GM12878 (cell line): Measurements from ENCODE around the gene PHLPP1. TPM values are rescaled to one million over a fixed set of nuclear protein-coding genes. Genes with fewer than 3 reads are reported as not detected.

ENCODE experiments used
- ATAC-seq: fragments of 200-7000 bp; cut with Tn5 transposase; 3 replicates; pipeline ENCODE4 v1.9.1; 2020; ENCODE audit warnings: mild to moderate bottlenecking, moderate library complexity
- BruUV-seq: library from RNA; stranded (reverse); fragments of 400-500 nt; replicated peaks from 2 replicates; lab custom pipeline; 2021; lab: Mats Ljungman, UMichigan
- CTCF ChIA-PET: fragments of 300-600 bp; sonication (Branson Sonifier 250); formaldehyde crosslinking; extraction: SDS; loops from one replicate; lab custom pipeline; 2021; ENCODE audit warnings: inconsistent platforms; lab: Yijun Ruan, JAX
- POLR2A ChIA-PET: fragments of 350-600 bp; formaldehyde crosslinking; extraction: SDS; loops from one replicate; lab custom pipeline; 2021; ENCODE audit warnings: inconsistent platforms; lab: Charles Lee
- RAD21 ChIA-PET: fragments of 300-600 bp; sonication (Branson Sonifier 250); formaldehyde crosslinking; loops from one replicate; lab custom pipeline; 2023; ENCODE audit warnings: antibody characterized with exemption; ENCODE audit not compliant: unreplicated experiment; lab: Charles Lee
- SMC1A ChIA-PET: fragments of 300-600 bp; sonication (Branson Sonifier 250); formaldehyde crosslinking; loops from one replicate; lab custom pipeline; 2023; ENCODE audit not compliant: unreplicated experiment, uncharacterized antibody; lab: Charles Lee
- DNase-seq: peaks from one replicate; pipeline ENCODE4 v3.0.0-alpha.2; 2011; ENCODE audit warnings: low read depth, low spot score
- FAIRE-seq: peaks from 3 replicates; lab custom pipeline; 2011; peaks lifted over from hg19 to GRCh38; lab: Jason Lieb, UNC
- H2AFZ ChIP-seq: 2 replicates; pipeline ENCODE4 v1.6.0; 2011; ENCODE audit warnings: low read depth, low read length, control low read depth; ENCODE audit not compliant: control insufficient read depth
- H3K27ac ChIP-seq: 2 replicates; pipeline ENCODE4 v1.5.1; 2011; ENCODE audit warnings: control low read depth; ENCODE audit not compliant: control insufficient read depth, insufficient read depth
- H3K27me3 ChIP-seq, 2 experiments: replicated peaks in 1 of 2; 2 replicates each; pipeline versions ENCODE4 v1.6.0 to v1.6.1; 2011; ENCODE audit warnings: low read length in 1 of 2; ENCODE audit not compliant: control insufficient read depth in 2 of 2, insufficient read depth in 2 of 2
- H3K36me3 ChIP-seq, 2 experiments: 2 replicates each; pipeline ENCODE4 v1.5.1; 2011; ENCODE audit warnings: low read length in 1 of 2; ENCODE audit not compliant: control insufficient read depth in 2 of 2, insufficient read depth in 2 of 2
- H3K4me1 ChIP-seq: 2 replicates; pipeline ENCODE4 v1.6.1; 2011; ENCODE audit warnings: mild to moderate bottlenecking, low read length, moderate library complexity, mixed read lengths; ENCODE audit not compliant: control insufficient read depth, insufficient read depth
- H3K4me2 ChIP-seq: 2 replicates; pipeline ENCODE4 v1.6.0; 2011; ENCODE audit warnings: control low read depth; ENCODE audit not compliant: control insufficient read depth, insufficient read depth
- H3K4me3 ChIP-seq: fragments of 200-600 bp; sonication (generic); 2 replicates; pipeline ENCODE4 v1.5.1; 2016
- H3K79me2 ChIP-seq: 2 replicates; pipeline ENCODE4 v1.6.0; 2011; ENCODE audit warnings: low read length; ENCODE audit not compliant: control insufficient read depth, insufficient read depth
- H3K9ac ChIP-seq: 2 replicates; pipeline ENCODE4 v1.8.0; 2011; ENCODE audit warnings: low read length, control low read depth, mixed read lengths; ENCODE audit not compliant: control insufficient read depth, insufficient read depth
- H3K9me3 ChIP-seq: replicated peaks from 3 replicates; pipeline ENCODE4 v1.5.1; 2011; ENCODE audit warnings: mild to moderate bottlenecking, low read length; ENCODE audit not compliant: control insufficient read depth, insufficient read depth
- H4K20me1 ChIP-seq: 2 replicates; pipeline ENCODE4 v1.6.0; 2011; ENCODE audit not compliant: control insufficient read depth, insufficient read depth
- E2F4 ChIP-seq: IDR thresholded peaks from 2 replicates; pipeline ENCODE4 v1.6.1; 2012; ENCODE audit warnings: low read depth, low read length, improper control_type of control experiment
- HSF1 ChIP-seq: fragments of 150-350 bp; IDR thresholded peaks from 2 replicates; pipeline ENCODE4 v1.6.1; 2014; ENCODE audit warnings: mild to moderate bottlenecking, low read depth, low read length
- RB1 ChIP-seq: fragments of 450-650 bp; formaldehyde crosslinking; IDR thresholded peaks from 2 replicates; pipeline ENCODE4 v1.6.1; 2017; ENCODE audit warnings: mild to moderate bottlenecking, borderline replicate concordance
- SMC3 ChIP-seq: IDR thresholded peaks from 2 replicates; pipeline ENCODE4 v1.6.1; 2011; ENCODE audit warnings: low read length, improper control_type of control experiment, borderline replicate concordance
- SRF ChIP-seq, 2 experiments: IDR thresholded peaks; 2 replicates each; pipeline ENCODE4 v1.6.1; 2011; ENCODE audit warnings: low read depth in 2 of 2, low read length in 2 of 2, mild to moderate bottlenecking in 1 of 2, moderate library complexity in 1 of 2
- SUZ12 ChIP-seq: fragments of 200-600 bp; sonication (generic); IDR thresholded peaks from one replicate; pipeline ENCODE4 v1.6.1; 2018; ENCODE audit warnings: antibody characterized with exemption, mild to moderate bottlenecking; ENCODE audit not compliant: unreplicated experiment
- TCF3 ChIP-seq: IDR thresholded peaks from 2 replicates; pipeline ENCODE4 v1.6.1; 2012; ENCODE audit warnings: low read depth, mild to moderate bottlenecking, low read length, borderline replicate concordance; ENCODE audit not compliant: insufficient read depth
- YY1 ChIP-seq: IDR thresholded peaks from 2 replicates; pipeline ENCODE4 v1.6.1; 2011; ENCODE audit warnings: low read depth, mild to moderate bottlenecking, low read length
- WGBS: methylation state at CpG from one replicate; pipeline ENCODE4 v1.1.6; 2016; ENCODE audit warnings: low lambda C conversion rate; ENCODE audit not compliant: insufficient replicate concordance, insufficient coverage; ENCODE audit errors: missing lambda C conversion rate; 5-methylcytosine and 5-hydroxymethylcytosine counted together
- in situ Hi-C: fragments of 300-500 bp; cut with MboI; formaldehyde crosslinking; loops from 9 replicates; pipeline ENCODE4 v1.14.3; 2018; ENCODE audit warnings: mixed read lengths
- intact Hi-C: fragments of 100-400 bp; cut with micrococcal nuclease; formaldehyde crosslinking; loops from one replicate; pipeline ENCODE4 v1.14.2; 2022; ENCODE audit not compliant: unreplicated experiment
- polyA plus RNA-seq, 11 experiments: library from polyadenylated mRNA; depleted of rRNA in 4 of 11; unstranded in 6 of 11; stranded (reverse) in 5 of 11; fragments of >200 nt; fragmentation: Nextera tagmentation in 4 of 11; fragmentation: Illumina TruSeq in 1 of 11; extraction: Ambion mirVana in 4 of 11; extraction: Trizol in 1 of 11; gene quantifications; 1 replicate in 1 of 11; 2 replicates in 10 of 11; pipeline versions ENCODE4 v1.2.1 to v1.2.3, GENCODE V29; 2011 to 2016; ENCODE audit warnings: inconsistent platforms in 2 of 11, missing spikeins in 2 of 11, low read depth in 1 of 11
- small RNA-seq: library from RNA; depleted of rRNA; stranded (forward); fragments of <200 nt; gene quantifications from one replicate; pipeline ENCODE3, GENCODE V24; 2014
- total RNA-seq, 4 experiments: library from RNA; depleted of rRNA in 3 of 4; stranded (reverse); fragments of >200 nt in 3 of 4; fragmentation: Illumina TruSeq in 1 of 4; extraction: Trizol in 1 of 4; gene quantifications; 2 replicates each; pipeline versions ENCODE4 v1.2.1 to v1.2.3, GENCODE V29; 2013 to 2021
- TF ChIP-seq, protein P1 (sequence below): fragments of 450-650 bp; IDR thresholded peaks from 2 replicates; pipeline ENCODE4 v1.6.1; 2017; ENCODE audit warnings: antibody characterized with exemption, mild to moderate bottlenecking, moderate library complexity

Gene PHLPP1
- total and polyA plus RNA-seq, 10 of the 15 experiments (the other 5 are each of a cell fraction or from before 2014, with no cell fraction given): 0.42 to 7.0 (median 1.9) TPM

DNA sequence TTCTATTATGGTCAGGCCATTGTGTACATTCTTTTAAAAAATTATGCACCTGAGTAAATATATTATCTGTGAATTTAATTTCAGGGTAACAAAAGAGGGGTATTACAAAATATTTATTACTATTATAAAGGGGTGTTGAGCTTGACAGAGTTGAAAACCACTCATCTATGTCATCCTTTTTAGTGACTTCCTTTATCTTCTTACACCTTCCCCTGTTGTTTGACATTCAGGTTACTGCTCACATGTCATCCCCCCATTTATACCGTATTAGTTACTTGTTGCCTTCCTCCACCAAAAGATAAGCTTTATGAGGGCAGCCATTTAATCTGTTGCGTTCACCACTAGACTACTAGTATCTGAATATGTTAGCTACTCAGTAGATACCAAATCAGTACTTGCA, 313.0 kb downstream of the PHLPP1 start:
- WGBS: 73% methylated on average over 2 of the region's 2 CpGs
- no peak for DNase-seq
- POLR2A ChIA-PET: no interaction called here

More for the DNA sequence above, 313.0 kb downstream of the PHLPP1 start:
- Histone ChIP-seq H3K27ac (no peak overlapping the region), H3K4me2 (no peak overlapping the region), H3K79me2 (no peaks in the 10 kb centered on the region), H3K27me3 (no peaks in the 10 kb centered on the region), H3K9me3 (no peaks in the 10 kb centered on the region; the same call in 2 of the 3 replicates), H4K20me1 (no peaks in the 10 kb centered on the region), H3K4me3 (no peak overlapping the region), H3K36me3 (no peaks in the 10 kb centered on the region), H2AFZ (no peak overlapping the region), H3K9ac (no peak overlapping the region), H3K4me1 (no peaks in the 10 kb centered on the region)
- TF ChIP-seq HSF1 (no peak), E2F4 (no peak), SUZ12 (no peak), YY1 (no peak), RB1 (no peak), TCF3 (no peak), SMC3 (no peak), SRF (IDR thresholded peaks at IDR 0.05; ENCODE audit: low read depth in 2 of 2, low read length in 2 of 2) (no peak)
- TF ChIP-seq, protein P1, sequence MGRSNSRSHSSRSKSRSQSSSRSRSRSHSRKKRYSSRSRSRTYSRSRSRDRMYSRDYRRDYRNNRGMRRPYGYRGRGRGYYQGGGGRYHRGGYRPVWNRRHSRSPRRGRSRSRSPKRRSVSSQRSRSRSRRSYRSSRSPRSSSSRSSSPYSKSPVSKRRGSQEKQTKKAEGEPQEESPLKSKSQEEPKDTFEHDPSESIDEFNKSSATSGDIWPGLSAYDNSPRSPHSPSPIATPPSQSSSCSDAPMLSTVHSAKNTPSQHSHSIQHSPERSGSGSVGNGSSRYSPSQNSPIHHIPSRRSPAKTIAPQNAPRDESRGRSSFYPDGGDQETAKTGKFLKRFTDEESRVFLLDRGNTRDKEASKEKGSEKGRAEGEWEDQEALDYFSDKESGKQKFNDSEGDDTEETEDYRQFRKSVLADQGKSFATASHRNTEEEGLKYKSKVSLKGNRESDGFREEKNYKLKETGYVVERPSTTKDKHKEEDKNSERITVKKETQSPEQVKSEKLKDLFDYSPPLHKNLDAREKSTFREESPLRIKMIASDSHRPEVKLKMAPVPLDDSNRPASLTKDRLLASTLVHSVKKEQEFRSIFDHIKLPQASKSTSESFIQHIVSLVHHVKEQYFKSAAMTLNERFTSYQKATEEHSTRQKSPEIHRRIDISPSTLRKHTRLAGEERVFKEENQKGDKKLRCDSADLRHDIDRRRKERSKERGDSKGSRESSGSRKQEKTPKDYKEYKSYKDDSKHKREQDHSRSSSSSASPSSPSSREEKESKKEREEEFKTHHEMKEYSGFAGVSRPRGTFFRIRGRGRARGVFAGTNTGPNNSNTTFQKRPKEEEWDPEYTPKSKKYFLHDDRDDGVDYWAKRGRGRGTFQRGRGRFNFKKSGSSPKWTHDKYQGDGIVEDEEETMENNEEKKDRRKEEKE: no peak
- intact Hi-C loops: no loop called here
- no peak for ATAC-seq
- ChIA-PET CTCF (interaction anchor here (0.6 to 2.2 kb wide), 6 partner anchors 11 to 104 kb away, joined by 3 to 7 read pairs (median 4); no protein-coding TSS in a partner anchor), SMC1A (interaction anchor here (1.0 to 4.2 kb wide), 5 partner anchors 9 to 294 kb away, joined by 3 to 29 read pairs (median 5); no protein-coding TSS in a partner anchor), RAD21 (interaction anchor here (1.7 to 1.9 kb wide), 2 partner anchors 45 to 410 kb away, joined by 5 to 8 read pairs; no protein-coding TSS in a partner anchor)
- BruUV-seq: no TSS peak
- FAIRE-seq: no peak
- in situ Hi-C loops: no loop called here

Small RNA genes lying within 50 kb of the gene (small RNA-seq; reads per million reads assigned to genes)
- gene RNU6-142P: not detected

Other genes starting within 250 kb of the PHLPP1 start
- gene ZCCHC2, start 192.5 kb upstream of the PHLPP1 start, total RNA-seq (2014; rRNA removed): 6.5 and 7.7 TPM in 2 replicates
- gene ZCCHC2, start 192.5 kb upstream of the PHLPP1 start, total RNA-seq (2014; rRNA removed; fragmentation: Illumina TruSeq; extraction: Trizol): 9.5 and 9.6 TPM in 2 replicates
- 12.0 and 14.4 TPM in 2 replicates for gene ZCCHC2, start 192.5 kb upstream of the PHLPP1 start, total RNA-seq (2021)
- gene ZCCHC2, start 192.5 kb upstream of the PHLPP1 start, polyA plus RNA-seq (2011; rRNA removed): 17.4 and 19.1 TPM in 2 replicates
- gene ZCCHC2, start 192.5 kb upstream of the PHLPP1 start, polyA plus RNA-seq (2014; fragmentation: Illumina TruSeq; extraction: Trizol): 10.6 and 12.7 TPM in 2 replicates
- 1 to 10 TPM; 1.7 to 2.7 TPM for gene ZCCHC2, start 192.5 kb upstream of the PHLPP1 start, polyA plus RNA-seq (2014; fragmentation: Nextera tagmentation; extraction: Ambion mirVana)
- 8.0 and 10.2 TPM in 2 replicates for gene ZCCHC2, start 192.5 kb upstream of the PHLPP1 start, polyA plus RNA-seq (2014; rRNA removed)
- 1 to 10 TPM; 2.1 to 2.2 TPM for gene ZCCHC2, start 192.5 kb upstream of the PHLPP1 start, polyA plus RNA-seq (2016; fragmentation: Nextera tagmentation; extraction: Ambion mirVana)